ENCODE measurements around the gene SLC44A4. TPM values are rescaled to one million over a fixed set of nuclear protein-coding genes. Genes with fewer than 3 reads are reported as not detected.

SLC44A4 gene
- total and polyA plus RNA-seq, 2 of the 8 experiments (the other 6 are each of a cell fraction or from before 2014, with no cell fraction given): 4.8 to 7.0 TPM

DNA sequence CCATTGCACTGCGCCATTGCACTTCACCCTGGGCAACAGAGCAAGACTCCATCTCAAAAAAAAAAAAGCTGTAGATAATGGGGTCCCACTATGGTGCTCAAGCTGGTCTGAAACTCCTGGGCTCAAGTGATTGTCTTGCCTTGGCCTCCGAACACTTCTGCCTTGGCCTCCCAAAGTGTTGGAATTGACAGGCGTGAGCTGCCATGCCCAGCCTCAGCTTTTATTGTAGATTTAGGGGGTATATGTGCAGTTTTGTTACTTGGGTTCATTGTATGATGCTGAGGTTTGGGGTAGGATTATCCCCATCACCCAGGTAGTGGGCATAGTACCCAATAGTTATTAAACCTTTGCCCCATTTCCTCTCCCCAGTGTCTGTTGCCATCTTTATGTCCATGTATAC is 39.8 kb downstream of the SLC44A4 start:
- H2BK15ac ChIP-seq (ENCODE audit: low read length): no peak overlapping the region
- peaks cover 34 to 72% (median 48%) of the 10 kb centered on the region in 4 experiments for H3K36me3 ChIP-seq (ENCODE audit: control insufficient read depth in 2 of 4, insufficient read depth in 4 of 4, low read length in 3 of 4)
- H2BK12ac ChIP-seq (ENCODE audit: low read depth, low read length): no peak overlapping the region
- H2AFZ ChIP-seq (ENCODE audit: low read length): no peak overlapping the region
- no peak overlapping the region for H3K27ac ChIP-seq (ENCODE audit: low read depth, low read length)
- H3K27me3 ChIP-seq (replicated peaks in 1 of 4; ENCODE audit: control insufficient read depth in 3 of 4, extremely low read depth in 1 of 4, insufficient read depth in 3 of 4, low read length in 3 of 4): no peaks in the 10 kb centered on the region
- no peak overlapping the region for H3K9ac ChIP-seq (replicated peaks in 1 of 4; ENCODE audit: extremely low read depth in 1 of 4, low read depth in 3 of 4, low read length in 3 of 4)
- H4K5ac ChIP-seq (ENCODE audit: insufficient read length, low read depth, low read length): no peak overlapping the region
- ChIA-PET POLR2A (ENCODE audit: partially characterized antibody) (interaction anchor here (0.6 to 11.4 kb wide), 33 partner anchors 8 to 265 kb away, joined by 3 to 189 read pairs (median 4); partner anchors contain the start of genes CLIC1, EHMT2, HSPA1A and HSPA1B), CTCF (ENCODE audit: partially characterized antibody) (interaction anchor here (0.8 to 4.5 kb wide), 12 partner anchors 12 to 128 kb away, joined by 3 to 15 read pairs (median 4); partner anchors contain the start of gene HSPA1B)
- no peak overlapping the region for H3K23ac ChIP-seq (ENCODE audit: insufficient read length)
- H3K79me1 ChIP-seq (ENCODE audit: low read depth, low read length): peaks cover 3% of the 10 kb centered on the region; the same call in 1 of the 2 replicates
- no peaks in the 10 kb centered on the region for H3K9me3 ChIP-seq (ENCODE audit: insufficient read depth in 2 of 2, low read depth in 1 of 2, low read length in 1 of 2)
- peak overlapping the region in 1 of 4 experiments; percentile 99; a peak in 2 of 8 replicates for H3K4me3 ChIP-seq (ENCODE audit: extremely low read depth in 1 of 4, insufficient read depth in 2 of 4, low read depth in 3 of 4, low read length in 4 of 4)
- no peak overlapping the region for H3K14ac ChIP-seq (ENCODE audit: insufficient read length)
- peaks cover 15% of the 10 kb centered on the region for H3K23me2 ChIP-seq (ENCODE audit: low read depth, low read length)
- H2BK20ac ChIP-seq (ENCODE audit: low read length): no peak overlapping the region
- no peak overlapping the region for H3K18ac ChIP-seq (ENCODE audit: extremely low read depth, low read length)
- peaks cover 17 to 37% of the 10 kb centered on the region in 2 experiments for H3K79me2 ChIP-seq (ENCODE audit: control insufficient read depth in 1 of 2, insufficient read depth in 2 of 2, low read length in 2 of 2)
- no peak overlapping the region for H2BK5ac ChIP-seq (ENCODE audit: low read depth, low read length)
- H3K4me2 ChIP-seq (ENCODE audit: insufficient read depth in 1 of 2, low read depth in 2 of 2, low read length in 2 of 2): peak overlapping the region; percentile 14 to 99; a peak in 2 of 4 replicates
- no peak overlapping the region for H3K56ac ChIP-seq (replicated peaks; ENCODE audit: insufficient read length, low read depth, low read length)
- no peak for FAIRE-seq
- H4K8ac ChIP-seq (ENCODE audit: extremely low read depth, insufficient read depth, low read length): no peak overlapping the region
- H2BK120ac ChIP-seq (replicated peaks; ENCODE audit: low read depth, low read length): no peak overlapping the region
- no peak for DNase-seq (ENCODE audit: low read depth in 1 of 2, low spot score in 2 of 2)
- no peak overlapping the region for H4K91ac ChIP-seq (replicated peaks; ENCODE audit: insufficient read length, low read length)
- H3K4ac ChIP-seq (replicated peaks; ENCODE audit: insufficient read length, low read depth, low read length): no peak overlapping the region
- peaks cover 2 to 9% (median 6%) of the 10 kb centered on the region in 4 experiments; a peak in 4 of 7 replicates for H3K4me1 ChIP-seq (replicated peaks in 1 of 4; ENCODE audit: control insufficient read depth in 3 of 4, insufficient read depth in 4 of 4, low read length in 3 of 4)
- H4K20me1 ChIP-seq (replicated peaks in 1 of 2; ENCODE audit: control insufficient read depth in 1 of 2, insufficient read depth in 2 of 2, low read length in 2 of 2): peaks cover 18 to 23% of the 10 kb centered on the region in 2 experiments
- WGBS, 2 experiments (ENCODE audit: extremely low coverage in 1 of 2, insufficient coverage in 1 of 2, insufficient read length in 1 of 2, insufficient replicate concordance in 2 of 2, low coverage in 1 of 2, low lambda C conversion rate in 2 of 2, missing lambda C conversion rate in 1 of 2): 90% methylated on average over 3 of the region's 3 CpGs; no CpG with 5 or more reads in 1 of the 2 experiments
- H2AK5ac ChIP-seq (ENCODE audit: low read depth, low read length): no peak overlapping the region
- TF ChIP-seq POLR2AphosphoS5 (IDR thresholded peaks at IDR 0.05; ENCODE audit: low read depth, low read length) (no peak), RFX5 (IDR thresholded peaks at IDR 0.05; ENCODE audit: borderline replicate concordance, low read depth, low read length) (no peak), JUN (IDR thresholded peaks at IDR 0.05; ENCODE audit: low read depth, low read length) (no peak), SUZ12 (IDR thresholded peaks at IDR 0.05; ENCODE audit: low read length) (no peak), EZH2 (IDR thresholded peaks at IDR 0.05; ENCODE audit: low read depth, low read length, severe bottlenecking) (no peak), KDM5A (IDR thresholded peaks at IDR 0.05; ENCODE audit: low read length) (no peak), SIRT6 (IDR thresholded peaks at IDR 0.05; ENCODE audit: low read length) (no peak)
- TF ChIP-seq, protein P1, sequence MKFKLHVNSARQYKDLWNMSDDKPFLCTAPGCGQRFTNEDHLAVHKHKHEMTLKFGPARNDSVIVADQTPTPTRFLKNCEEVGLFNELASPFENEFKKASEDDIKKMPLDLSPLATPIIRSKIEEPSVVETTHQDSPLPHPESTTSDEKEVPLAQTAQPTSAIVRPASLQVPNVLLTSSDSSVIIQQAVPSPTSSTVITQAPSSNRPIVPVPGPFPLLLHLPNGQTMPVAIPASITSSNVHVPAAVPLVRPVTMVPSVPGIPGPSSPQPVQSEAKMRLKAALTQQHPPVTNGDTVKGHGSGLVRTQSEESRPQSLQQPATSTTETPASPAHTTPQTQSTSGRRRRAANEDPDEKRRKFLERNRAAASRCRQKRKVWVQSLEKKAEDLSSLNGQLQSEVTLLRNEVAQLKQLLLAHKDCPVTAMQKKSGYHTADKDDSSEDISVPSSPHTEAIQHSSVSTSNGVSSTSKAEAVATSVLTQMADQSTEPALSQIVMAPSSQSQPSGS (IDR thresholded peaks at IDR 0.05; ENCODE audit: low read length): no peak
- TF ChIP-seq, protein P2, sequence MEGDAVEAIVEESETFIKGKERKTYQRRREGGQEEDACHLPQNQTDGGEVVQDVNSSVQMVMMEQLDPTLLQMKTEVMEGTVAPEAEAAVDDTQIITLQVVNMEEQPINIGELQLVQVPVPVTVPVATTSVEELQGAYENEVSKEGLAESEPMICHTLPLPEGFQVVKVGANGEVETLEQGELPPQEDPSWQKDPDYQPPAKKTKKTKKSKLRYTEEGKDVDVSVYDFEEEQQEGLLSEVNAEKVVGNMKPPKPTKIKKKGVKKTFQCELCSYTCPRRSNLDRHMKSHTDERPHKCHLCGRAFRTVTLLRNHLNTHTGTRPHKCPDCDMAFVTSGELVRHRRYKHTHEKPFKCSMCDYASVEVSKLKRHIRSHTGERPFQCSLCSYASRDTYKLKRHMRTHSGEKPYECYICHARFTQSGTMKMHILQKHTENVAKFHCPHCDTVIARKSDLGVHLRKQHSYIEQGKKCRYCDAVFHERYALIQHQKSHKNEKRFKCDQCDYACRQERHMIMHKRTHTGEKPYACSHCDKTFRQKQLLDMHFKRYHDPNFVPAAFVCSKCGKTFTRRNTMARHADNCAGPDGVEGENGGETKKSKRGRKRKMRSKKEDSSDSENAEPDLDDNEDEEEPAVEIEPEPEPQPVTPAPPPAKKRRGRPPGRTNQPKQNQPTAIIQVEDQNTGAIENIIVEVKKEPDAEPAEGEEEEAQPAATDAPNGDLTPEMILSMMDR (IDR thresholded peaks at IDR 0.05; ENCODE audit: control extremely low read depth in 1 of 3, insufficient read depth in 1 of 3, low read depth in 1 of 3, low read length in 3 of 3): no peak

Data from H1 (cell line).